Endometrial microvascular endothelial cells (primary cell): ENCODE results near the gene SOCS3. TPM values are rescaled to one million over a fixed set of nuclear protein-coding genes. Genes with fewer than 3 reads are reported as not detected.
"Not testable (repeated sequence)": the region's sequence is repeated elsewhere in the genome, so short reads cannot be mapped to it uniquely, and the experiment has no call there.

Source experiments
- in situ Hi-C: cut with HindIII; loops from 2 replicates; pipeline ENCODE4 v1.10.0; 2017; ENCODE audit warnings: low sequenced_read_pairs, low pct_unique_long_range_greater_than_20kb; ENCODE audit errors: inconsistent ontology term
- total RNA-seq: library from RNA; depleted of rRNA; stranded (reverse); fragments of >200 nt; gene quantifications from one replicate; pipeline ENCODE4 v1.2.3, GENCODE V29; 2015; ENCODE audit errors: inconsistent ontology term

SOCS3 gene
- total RNA-seq, 1 donor from 2014 or later: 32.7 TPM

DNA sequence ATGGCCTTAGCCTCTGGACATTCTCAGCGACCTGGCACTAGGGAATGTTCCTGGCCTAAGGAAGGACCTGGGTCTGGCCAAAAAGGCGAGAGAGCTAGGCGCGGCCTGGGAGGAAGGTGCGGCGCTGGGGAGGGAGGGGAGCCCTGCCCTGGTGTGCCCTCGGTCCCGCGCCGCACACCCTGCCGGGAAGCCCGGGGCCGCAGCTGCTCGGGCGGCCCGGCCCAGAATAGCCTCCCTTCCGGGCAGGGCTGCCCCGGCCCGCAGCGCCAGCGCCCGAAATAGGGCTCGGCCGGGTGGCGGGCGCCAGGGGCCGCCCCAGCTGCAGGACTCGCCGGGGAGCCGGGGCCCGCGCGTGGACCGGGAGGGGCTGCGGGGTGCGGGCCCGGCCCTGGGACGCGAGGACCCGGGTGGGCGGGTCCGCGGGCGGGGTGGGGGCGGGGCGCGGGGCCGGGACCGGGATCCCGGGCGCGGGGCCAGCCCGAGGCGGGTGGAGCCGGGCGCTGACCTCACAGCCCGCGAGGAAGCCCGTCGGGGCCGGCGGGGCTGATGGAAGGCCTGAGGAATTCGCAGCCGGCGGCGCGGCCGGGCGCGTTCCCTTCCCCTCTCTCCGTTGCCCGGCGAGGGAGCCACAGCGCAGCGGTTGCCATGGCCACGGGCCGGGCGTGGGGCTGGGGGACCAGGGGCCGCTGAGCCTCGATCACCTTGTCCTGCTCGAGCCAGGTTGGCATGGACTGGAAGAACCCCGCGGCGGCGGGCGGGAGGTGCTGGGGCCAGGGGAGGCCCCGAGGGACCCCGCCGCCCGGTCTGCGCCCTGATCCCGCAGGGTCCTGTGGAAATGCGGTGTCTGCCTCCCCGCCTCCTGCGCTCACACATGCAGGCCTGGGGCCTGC, 18.1 kb downstream of the SOCS3 start:
- in situ Hi-C loops: no loop called here

DNA sequence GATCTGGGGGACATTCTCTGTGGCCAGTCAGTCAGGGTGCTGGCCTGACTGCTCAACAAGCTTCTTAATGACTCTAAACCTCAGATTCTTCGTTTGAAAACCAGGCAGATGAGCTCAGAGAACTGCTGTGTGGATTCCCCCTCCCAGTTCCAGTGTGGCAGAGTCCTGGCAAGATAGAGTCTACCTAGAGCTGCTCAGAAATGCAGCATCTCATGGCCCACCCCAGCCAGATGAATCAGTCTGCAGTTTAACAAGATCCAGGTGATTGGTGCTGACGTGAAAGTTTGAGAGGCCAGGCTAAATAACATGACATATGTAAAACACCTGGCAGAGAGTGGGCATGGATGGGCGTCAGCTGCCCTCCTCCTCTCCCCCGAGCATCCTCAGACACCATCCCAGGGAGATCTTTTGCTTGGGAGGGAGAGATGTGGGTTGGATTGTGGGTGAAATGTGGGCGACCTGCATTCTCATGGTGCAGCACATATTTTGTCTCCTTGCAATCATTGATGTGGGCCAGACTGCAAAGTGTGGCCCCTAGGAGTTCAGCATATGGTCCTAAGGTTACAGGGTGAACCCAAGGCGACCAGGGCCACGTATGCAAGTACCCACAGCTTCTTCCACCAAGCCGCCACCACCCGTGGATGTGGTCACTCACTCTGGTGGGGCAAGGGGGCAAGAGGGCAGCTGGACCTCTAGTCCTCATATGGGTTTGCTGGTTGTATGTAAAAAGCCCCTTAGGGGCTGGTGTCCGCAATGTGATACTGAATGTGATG, 19.5 kb downstream of the SOCS3 start:
- in situ Hi-C loops: no loop called here

- in situ Hi-C loops: no loop called here
These were observed 21.2 kb downstream of the SOCS3 start for GRCh38 chr17:78338486-78339259.

- in situ Hi-C loops: no loop called here
These were observed 22.4 kb downstream of the SOCS3 start for GRCh38 chr17:78337244-78338109.

DNA sequence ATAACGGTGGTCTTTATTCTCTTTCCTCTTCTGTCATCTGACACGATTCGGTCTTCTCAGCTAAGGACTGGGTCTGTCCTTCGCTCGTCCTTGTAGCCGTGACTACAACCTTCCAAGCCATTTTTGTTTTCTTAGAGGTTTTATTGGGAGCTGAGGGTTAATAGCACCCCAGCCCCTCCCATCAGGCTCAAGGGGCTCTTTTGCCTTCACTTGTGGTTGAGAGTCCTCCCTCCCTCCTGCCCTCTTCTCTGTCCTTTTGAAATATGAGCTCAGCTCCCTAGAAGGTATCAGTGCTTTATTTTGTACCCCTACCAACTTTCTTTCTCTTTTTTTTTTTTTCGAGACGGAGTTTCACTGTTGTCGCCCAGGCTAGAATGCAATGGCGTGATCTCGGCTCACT, 24.7 kb downstream of the SOCS3 start:
- in situ Hi-C loops: no loop called here

GRCh38 chr17:78332991-78333390, 26.9 kb downstream of the SOCS3 start:
- in situ Hi-C loops: no loop called here

- in situ Hi-C loops: not testable (repeated sequence)
These were observed 28.5 kb downstream of the SOCS3 start for GRCh38 chr17:78331355-78331754.

GRCh38 chr17:78330570-78331224, 29.2 kb downstream of the SOCS3 start:
- in situ Hi-C loops: no loop called here

DNA sequence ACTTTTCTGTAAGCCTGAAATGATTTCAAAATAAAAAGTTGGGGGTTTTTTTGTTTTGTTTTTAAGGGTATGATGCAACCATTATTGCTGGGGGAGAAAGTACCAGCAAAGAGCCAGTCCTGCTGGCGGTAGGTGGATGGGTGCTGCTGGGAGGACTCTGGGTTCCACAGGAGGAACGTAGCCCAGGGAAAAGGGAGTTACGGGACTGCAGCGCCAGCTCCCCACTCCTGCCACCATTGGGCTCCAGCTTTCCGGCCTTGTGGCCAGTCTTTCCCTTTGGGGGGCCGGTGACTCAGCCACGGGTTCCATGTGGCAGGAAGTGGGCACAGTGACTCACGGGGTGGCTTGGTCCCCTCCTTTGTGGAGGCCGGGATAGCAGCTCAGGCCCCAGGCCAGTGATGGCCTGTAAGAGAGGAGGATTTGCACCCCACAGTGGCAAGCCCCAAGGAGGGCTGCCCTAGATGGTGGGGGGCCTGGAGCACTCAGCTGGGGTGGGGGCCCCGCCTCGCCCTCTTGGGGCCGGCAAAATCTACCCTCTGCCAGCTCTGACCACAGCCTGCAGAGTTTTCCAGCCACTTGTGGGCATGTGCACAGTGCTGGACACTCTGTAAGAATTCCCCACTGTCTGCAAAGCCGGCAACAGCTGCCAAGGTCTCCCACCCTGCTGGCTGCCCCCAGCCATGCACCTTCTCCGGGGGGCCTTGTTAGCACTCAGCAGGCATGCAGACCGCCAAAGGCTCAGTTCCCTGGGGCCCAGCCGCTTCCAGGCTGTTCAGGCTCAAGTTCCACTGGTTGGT, 30.4 kb downstream of the SOCS3 start:
- in situ Hi-C loops: no loop called here

GRCh38 chr17:78327880-78328279, 32.0 kb downstream of the SOCS3 start:
- in situ Hi-C loops: no loop called here

DNA sequence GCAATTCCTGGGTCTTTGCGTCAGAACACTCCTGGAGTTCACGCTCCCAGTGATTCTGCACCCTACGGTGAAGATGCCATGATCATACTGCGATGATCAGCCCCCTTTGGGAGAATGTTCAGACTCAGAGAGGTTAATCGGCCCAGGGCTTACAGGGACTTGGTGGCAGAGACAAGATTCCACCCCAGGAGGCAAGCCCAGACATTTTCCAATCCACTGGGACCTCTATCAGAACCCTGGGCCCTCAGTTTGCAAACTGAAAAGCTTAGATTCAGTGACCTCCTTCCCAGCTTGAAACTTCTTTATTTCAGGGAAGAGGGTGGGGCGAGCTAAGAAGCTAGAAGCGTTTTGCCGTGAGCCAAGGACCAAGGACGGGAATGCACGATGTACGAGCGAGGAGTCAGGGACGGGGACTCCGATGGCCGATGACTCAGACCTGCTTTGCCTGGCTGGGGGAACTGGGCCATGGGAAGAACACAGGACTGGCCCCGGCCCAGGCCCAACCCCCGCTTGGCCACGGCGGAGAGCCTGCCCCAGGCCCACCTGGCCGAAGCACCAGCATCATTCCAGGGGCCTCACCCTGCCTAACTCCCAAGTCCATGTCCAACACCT, 34.7 kb downstream of the SOCS3 start:
- in situ Hi-C loops: no loop called here

- in situ Hi-C loops: no loop called here
These were observed 35.3 kb downstream of the SOCS3 start for GRCh38 chr17:78324391-78325075.

GRCh38 chr17:78323826-78324390, 36.0 kb downstream of the SOCS3 start:
- in situ Hi-C loops: no loop called here

DNA sequence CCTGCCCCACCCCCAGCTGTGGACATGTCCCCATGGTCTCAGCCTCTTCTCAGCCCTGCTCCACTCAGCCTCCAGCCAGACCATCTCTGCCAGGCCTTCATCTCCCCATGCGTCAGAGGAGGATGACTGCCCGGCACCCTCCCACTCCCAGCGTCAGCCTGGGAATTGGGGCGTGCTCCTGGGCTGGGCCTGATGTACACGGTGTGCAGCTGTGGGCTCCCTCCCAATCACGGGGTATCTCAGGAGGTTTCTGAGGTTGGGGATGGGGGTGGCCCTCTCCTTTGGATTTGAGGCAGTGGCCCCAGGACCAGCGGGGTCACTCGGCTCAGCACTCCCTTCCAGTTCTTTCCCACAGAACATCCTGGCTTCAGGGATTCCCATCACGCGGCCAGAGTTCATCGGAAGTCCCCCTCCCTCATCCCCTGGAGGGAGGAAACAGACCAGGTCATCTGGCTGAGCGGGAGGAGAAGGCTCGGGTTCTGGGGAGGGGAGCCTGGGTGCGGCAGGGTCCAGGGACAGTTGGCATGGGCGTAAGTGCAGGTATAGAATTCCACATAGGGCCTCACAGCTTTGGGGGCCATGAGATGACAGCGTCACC, 36.9 kb downstream of the SOCS3 start:
- in situ Hi-C loops: no loop called here

DNA sequence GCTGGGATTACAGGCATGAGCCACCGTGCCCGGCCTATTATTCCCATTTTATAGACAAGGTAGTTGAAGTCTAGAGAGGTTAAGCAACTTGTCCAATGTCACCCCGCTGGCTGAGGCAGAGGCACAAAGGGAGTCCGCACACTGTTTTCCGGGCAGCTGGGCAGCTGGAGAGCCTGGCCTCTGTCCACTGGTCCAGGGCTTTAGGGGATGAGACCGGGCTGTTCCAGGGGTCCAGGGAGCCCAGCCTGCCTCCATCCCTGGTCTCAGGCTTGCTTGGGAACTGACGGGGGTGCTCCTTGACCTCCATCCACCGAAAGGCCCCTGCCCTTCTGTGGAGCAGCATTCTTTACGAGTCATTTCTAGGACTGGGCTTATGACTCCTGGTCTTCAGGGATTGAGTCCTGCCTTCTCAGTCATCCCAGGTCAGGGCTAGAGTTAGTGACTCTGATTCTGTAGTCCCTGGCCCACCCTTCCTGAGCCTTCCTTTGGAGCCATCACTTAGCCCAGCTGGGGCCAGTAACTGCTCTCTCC, 37.5 kb downstream of the SOCS3 start:
- in situ Hi-C loops: no loop called here
